PFSK-1 (cell line): ENCODE measurements around the gene KRTAP4-9.
"Not testable (repeated sequence)": the region's sequence is repeated elsewhere in the genome, so short reads cannot be mapped to it uniquely, and the experiment has no call there.

Experiments
- FOXP2 ChIP-seq: optimal IDR thresholded peaks from 2 replicates; pipeline ENCODE3; 2011; ENCODE audit warnings: borderline replicate concordance, control low read depth, inconsistent platforms; ENCODE audit not compliant: insufficient read depth; ENCODE audit errors: extremely low read length, extremely low read depth
- POLR2AphosphoS5 ChIP-seq: IDR thresholded peaks from 2 replicates; pipeline ENCODE4 v1.6.1; 2012; ENCODE audit warnings: low read depth, mild to moderate bottlenecking, control low read depth, low read length, moderate library complexity
- SIN3A ChIP-seq: IDR thresholded peaks from 2 replicates; pipeline ENCODE4 v1.6.1; 2012; ENCODE audit warnings: mild to moderate bottlenecking, low read length, moderate library complexity, borderline replicate concordance; ENCODE audit not compliant: insufficient read depth
- TAF1 ChIP-seq: IDR thresholded peaks from 2 replicates; pipeline ENCODE4 v1.6.1; 2012; ENCODE audit warnings: low read length, control low read depth, borderline replicate concordance; ENCODE audit not compliant: insufficient read depth
- TF ChIP-seq, protein P1 (sequence below), 2 experiments: IDR thresholded peaks; 2 replicates each; pipeline versions ENCODE4 v1.6.1 to v1.8.0; 2011 to 2012; ENCODE audit warnings: low read depth in 2 of 2, low read length in 2 of 2, control low read depth in 1 of 2, inconsistent platforms in 1 of 2, mild to moderate bottlenecking in 1 of 2, moderate library complexity in 1 of 2; ENCODE audit not compliant: insufficient read depth in 1 of 2

KRTAP4-9 gene

DNA sequence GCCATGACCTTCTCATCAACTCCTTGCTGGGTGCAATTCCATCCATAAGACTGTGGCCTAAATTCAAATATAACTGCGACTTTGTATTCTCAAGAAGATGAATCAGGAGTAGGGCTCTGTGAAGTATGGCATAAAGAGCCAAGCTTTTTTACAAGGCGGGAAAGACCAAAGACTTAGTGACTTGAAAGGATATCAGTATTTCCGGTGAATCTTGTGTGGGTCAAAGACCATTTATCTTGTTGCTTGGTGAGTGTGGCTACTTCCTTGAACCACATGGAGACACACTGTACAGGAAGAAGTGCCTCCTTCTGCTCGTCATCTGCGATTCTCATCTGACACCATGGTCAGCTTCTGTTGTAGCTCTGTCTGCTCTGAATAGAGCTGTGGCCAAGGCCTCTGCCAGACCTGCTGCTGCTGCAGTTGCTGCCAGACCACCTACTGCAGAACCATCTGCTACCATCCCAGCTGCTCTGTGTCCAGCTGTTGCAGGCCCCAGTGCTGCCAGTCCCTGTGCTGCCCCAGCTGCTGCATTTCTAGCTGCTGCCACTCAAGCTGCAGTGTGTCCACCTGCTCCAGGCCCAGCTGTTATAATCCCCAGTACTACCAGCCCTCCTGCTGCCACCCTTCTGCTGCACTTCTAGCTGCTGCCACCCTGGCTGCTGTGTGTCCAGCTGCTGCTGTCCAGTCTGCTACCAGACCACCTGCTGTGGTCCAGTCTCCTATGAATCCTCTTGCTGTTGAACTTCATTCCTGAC lies 33.4 kb upstream of the KRTAP4-9 start:
- no peak for TF ChIP-seq SIN3A
- TF ChIP-seq FOXP2 = no peak
- TF ChIP-seq TAF1 = no peak
- TF ChIP-seq, protein P1, sequence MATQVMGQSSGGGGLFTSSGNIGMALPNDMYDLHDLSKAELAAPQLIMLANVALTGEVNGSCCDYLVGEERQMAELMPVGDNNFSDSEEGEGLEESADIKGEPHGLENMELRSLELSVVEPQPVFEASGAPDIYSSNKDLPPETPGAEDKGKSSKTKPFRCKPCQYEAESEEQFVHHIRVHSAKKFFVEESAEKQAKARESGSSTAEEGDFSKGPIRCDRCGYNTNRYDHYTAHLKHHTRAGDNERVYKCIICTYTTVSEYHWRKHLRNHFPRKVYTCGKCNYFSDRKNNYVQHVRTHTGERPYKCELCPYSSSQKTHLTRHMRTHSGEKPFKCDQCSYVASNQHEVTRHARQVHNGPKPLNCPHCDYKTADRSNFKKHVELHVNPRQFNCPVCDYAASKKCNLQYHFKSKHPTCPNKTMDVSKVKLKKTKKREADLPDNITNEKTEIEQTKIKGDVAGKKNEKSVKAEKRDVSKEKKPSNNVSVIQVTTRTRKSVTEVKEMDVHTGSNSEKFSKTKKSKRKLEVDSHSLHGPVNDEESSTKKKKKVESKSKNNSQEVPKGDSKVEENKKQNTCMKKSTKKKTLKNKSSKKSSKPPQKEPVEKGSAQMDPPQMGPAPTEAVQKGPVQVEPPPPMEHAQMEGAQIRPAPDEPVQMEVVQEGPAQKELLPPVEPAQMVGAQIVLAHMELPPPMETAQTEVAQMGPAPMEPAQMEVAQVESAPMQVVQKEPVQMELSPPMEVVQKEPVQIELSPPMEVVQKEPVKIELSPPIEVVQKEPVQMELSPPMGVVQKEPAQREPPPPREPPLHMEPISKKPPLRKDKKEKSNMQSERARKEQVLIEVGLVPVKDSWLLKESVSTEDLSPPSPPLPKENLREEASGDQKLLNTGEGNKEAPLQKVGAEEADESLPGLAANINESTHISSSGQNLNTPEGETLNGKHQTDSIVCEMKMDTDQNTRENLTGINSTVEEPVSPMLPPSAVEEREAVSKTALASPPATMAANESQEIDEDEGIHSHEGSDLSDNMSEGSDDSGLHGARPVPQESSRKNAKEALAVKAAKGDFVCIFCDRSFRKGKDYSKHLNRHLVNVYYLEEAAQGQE (IDR thresholded peaks at IDR 0.05; ENCODE audit: insufficient read depth in 1 of 2, low read depth in 2 of 2, low read length in 2 of 2) = no peak
- no peak for TF ChIP-seq POLR2AphosphoS5

DNA sequence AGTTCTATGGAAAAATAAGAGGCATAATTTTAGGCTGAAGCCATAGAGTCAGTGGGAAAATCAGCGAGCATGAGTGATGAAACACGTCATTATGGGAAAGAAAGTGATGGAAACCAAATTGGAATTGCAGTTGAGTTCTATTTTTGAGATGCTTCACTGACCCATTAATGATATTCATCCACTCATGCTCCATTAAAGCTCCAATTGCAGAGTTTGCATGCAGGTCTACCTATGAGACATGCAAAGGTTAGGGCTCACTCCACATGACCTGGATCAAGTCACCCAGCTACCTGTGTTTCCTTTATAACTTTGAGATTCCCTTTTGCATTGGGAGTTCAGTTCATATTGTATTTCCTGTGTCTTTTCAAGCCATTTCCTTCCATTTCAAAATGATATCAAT lies 31.5 kb upstream of the KRTAP4-9 start:
- TF ChIP-seq POLR2AphosphoS5 = no peak
- no peak for TF ChIP-seq SIN3A
- no peak for TF ChIP-seq FOXP2
- TF ChIP-seq TAF1 = no peak
- TF ChIP-seq, protein P1 (IDR thresholded peaks at IDR 0.05; ENCODE audit: insufficient read depth in 1 of 2, low read depth in 2 of 2, low read length in 2 of 2) = no peak

DNA sequence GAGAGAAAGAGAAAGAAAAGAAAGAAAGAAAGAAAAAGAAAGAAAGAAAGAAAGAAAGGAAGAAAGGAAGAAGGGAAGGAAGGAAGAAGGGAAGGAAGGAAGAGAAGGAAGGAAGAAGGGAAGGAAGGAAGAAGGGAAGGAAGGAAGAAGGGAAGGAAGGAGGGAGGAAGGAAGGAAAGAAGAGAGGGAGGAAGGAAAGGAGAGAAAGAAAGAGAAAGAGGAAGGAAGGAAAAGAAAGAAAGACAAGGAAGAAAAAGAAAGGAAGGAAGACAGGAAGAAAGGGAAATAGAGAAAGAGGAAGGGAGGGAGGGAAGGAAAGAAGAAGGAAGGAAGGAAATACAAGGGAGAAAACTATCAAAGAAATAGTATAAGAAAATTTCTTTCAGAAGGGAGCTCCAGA lies 28.4 kb upstream of the KRTAP4-9 start:
- TF ChIP-seq POLR2AphosphoS5 = no peak
- no peak for TF ChIP-seq FOXP2
- TF ChIP-seq TAF1 = no peak
- no peak for TF ChIP-seq SIN3A

DNA sequence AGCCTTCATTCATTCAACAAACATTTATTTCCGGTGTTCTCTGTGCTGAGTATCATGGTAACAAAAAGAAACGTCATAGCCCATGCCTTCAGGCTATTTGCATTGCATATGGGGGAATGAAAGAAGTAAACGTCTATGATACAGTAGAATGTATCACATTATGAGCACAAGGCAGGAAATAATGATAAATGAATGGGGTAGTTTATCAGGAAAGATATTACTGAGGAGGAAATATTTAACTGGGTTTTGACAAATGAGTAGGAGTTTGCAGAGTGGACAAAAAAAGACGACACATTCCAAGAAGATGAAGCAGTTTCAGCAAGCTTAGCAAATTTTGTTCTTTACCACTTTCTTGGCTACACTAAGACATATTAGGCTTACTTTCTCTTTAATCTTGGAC lies 22.6 kb upstream of the KRTAP4-9 start:
- TF ChIP-seq FOXP2 (no peak), TAF1 (no peak), POLR2AphosphoS5 (no peak), SIN3A (no peak)
- TF ChIP-seq, protein P1 (IDR thresholded peaks at IDR 0.05; ENCODE audit: insufficient read depth in 1 of 2, low read depth in 2 of 2, low read length in 2 of 2) = no peak

DNA sequence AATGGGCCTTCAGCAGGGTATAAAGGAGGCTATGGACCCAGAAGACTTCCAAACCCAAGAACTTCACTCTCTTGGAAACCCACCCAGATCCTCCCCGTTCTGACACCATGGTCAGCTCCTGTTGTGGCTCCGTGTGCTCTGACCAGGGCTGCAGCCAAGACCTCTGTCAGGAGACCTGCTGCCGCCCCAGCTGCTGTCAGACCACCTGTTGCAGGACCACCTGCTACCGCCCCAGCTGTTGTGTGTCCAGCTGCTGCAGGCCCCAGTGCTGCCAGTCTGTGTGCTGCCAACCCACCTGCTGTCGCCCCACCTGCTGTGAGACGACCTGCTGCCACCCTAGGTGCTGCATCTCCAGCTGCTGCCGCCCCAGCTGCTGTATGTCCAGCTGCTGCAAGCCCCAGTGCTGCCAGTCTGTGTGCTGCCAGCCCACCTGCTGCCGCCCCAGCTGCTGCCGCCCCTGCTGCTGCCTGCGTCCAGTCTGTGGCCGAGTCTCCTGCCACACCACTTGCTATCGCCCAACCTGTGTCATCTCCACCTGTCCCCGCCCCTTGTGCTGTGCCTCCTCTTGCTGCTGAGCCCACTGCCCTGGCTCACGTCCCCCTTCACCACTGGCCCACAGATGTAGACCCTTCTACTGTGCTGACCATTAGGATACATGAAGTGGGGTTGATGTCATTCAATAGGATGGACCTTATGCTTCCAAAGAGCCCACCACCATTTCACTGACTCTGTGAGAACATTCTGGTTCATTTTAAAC lies 20.9 kb upstream of the KRTAP4-9 start, which contains the start of gene KRTAP4-7:
KRTAP4-7 (plus strand) TSS at position 51 of the 757 bp plus-strand sequence; CDS start at position 108, 57 bp downstream.
- TF ChIP-seq FOXP2, POLR2AphosphoS5, TAF1: not testable (repeated sequence)

DNA sequence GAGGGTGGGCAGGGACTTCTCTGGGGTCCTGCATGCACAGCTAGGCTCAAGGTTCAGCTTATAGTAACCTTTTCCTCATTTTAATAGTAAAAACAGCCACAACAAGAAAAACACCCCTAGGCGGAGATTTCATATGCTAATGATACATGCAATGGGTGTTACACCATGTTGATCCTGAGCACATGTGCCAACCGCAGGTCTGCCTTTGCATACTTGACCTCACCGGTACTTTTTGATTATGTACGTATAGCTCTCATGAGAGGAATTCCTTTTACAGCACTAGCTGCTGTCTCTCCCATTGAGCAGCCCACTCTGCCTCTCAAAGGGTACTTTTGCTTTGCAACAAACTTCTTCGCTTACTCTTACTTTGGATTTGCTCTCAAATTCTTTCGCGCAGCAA lies 9.1 kb upstream of the KRTAP4-9 start:
- TF ChIP-seq, protein P1 (IDR thresholded peaks at IDR 0.05; ENCODE audit: insufficient read depth in 1 of 2, low read depth in 2 of 2, low read length in 2 of 2) = no peak
- TF ChIP-seq TAF1 = no peak
- no peak for TF ChIP-seq SIN3A
- no peak for TF ChIP-seq FOXP2
- no peak for TF ChIP-seq POLR2AphosphoS5
